Neural cell (in vitro differentiated cells): ENCODE data around the gene SDC1. TPM values are rescaled to one million over a fixed set of nuclear protein-coding genes. Genes with fewer than 3 reads are reported as not detected.

Experiments used
- H2AFZ ChIP-seq: fragments of 200-600, 300-800 bp; sonication (generic), shearing (Covaris generic); 2 replicates; pipeline ENCODE4 v1.6.0; 2014; ENCODE audit warnings: low read depth, mild to moderate bottlenecking, antibody characterized with exemption, low read length, moderate library complexity
- H3F3A ChIP-seq: fragments of 200-600 bp; shearing (Covaris generic); 2 replicates; pipeline ENCODE4 v1.6.1; 2016; ENCODE audit warnings: mild to moderate bottlenecking, moderate library complexity, mixed read lengths, antibody characterized with exemption, low read length; ENCODE audit not compliant: insufficient read depth, poor library complexity, severe bottlenecking
- H3K27ac ChIP-seq: fragments of 200-600, 300-800 bp; sonication (generic), shearing (Covaris generic); 2 replicates; pipeline ENCODE4 v1.5.1; 2014; ENCODE audit warnings: mild to moderate bottlenecking, low read length, moderate library complexity
- H3K27me3 ChIP-seq: fragments of 300-800, 200-600 bp; sonication (generic), shearing (Covaris generic); 2 replicates; pipeline ENCODE4 v1.6.0; 2014; ENCODE audit warnings: mild to moderate bottlenecking, low read depth, low read length, moderate library complexity; ENCODE audit not compliant: insufficient read depth
- H3K36me3 ChIP-seq: fragments of 300-800, 200-600 bp; sonication (generic), shearing (Covaris generic); 2 replicates; pipeline ENCODE4 v1.5.1; 2014; ENCODE audit warnings: mild to moderate bottlenecking, antibody characterized with exemption, low read length, moderate library complexity; ENCODE audit not compliant: insufficient read depth
- H3K4me2 ChIP-seq: fragments of 300-800, 200-600 bp; sonication (generic), shearing (Covaris generic); 2 replicates; pipeline ENCODE4 v1.6.0; 2014; ENCODE audit warnings: mild to moderate bottlenecking, low read length
- H3K4me3 ChIP-seq: fragments of 300-800, 200-600 bp; sonication (generic), shearing (Covaris generic); 2 replicates; pipeline ENCODE4 v1.5.1; 2014; ENCODE audit warnings: mild to moderate bottlenecking, low read length, moderate library complexity
- H3K79me2 ChIP-seq: fragments of 200-600 bp; shearing (Covaris generic); replicated peaks from 2 replicates; pipeline ENCODE4 v1.6.0; 2014; ENCODE audit warnings: mild to moderate bottlenecking, low read length, moderate library complexity; ENCODE audit not compliant: insufficient read depth
- H3K9ac ChIP-seq: fragments of 300-800, 200-600 bp; sonication (generic), shearing (Covaris generic); 2 replicates; pipeline ENCODE4 v1.6.1; 2016; ENCODE audit warnings: mild to moderate bottlenecking, low read length, mixed read lengths
- H3K9me2 ChIP-seq: fragments of 200-600 bp; shearing (Covaris generic); 2 replicates; pipeline ENCODE4 v1.6.1; 2016; ENCODE audit warnings: mild to moderate bottlenecking, low read length, mixed read lengths; ENCODE audit not compliant: insufficient read depth
- H3K9me3 ChIP-seq: fragments of 200-600, 300-800 bp; sonication (generic), shearing (Covaris generic); 2 replicates; pipeline ENCODE4 v1.6.1; 2016; ENCODE audit warnings: mild to moderate bottlenecking, mixed run types, low read length, moderate library complexity, mixed read lengths
- H4K20me1 ChIP-seq: fragments of 200-600 bp; shearing (Covaris generic); 2 replicates; pipeline ENCODE4 v1.6.1; 2016; ENCODE audit warnings: mild to moderate bottlenecking, mixed run types; ENCODE audit not compliant: insufficient read depth
- EP300 ChIP-seq: fragments of 450-650 bp; conservative IDR thresholded peaks from 2 replicates; pipeline ENCODE4 v1.6.1; 2014; ENCODE audit warnings: antibody characterized with exemption, mild to moderate bottlenecking, moderate library complexity; ENCODE audit not compliant: poor library complexity, severe bottlenecking
- EZH2 ChIP-seq: fragments of 200-600, 300-800 bp; shearing (Covaris generic), sonication (generic); IDR thresholded peaks from 2 replicates; pipeline ENCODE4 v1.6.1; 2014; ENCODE audit warnings: antibody characterized with exemption, low read length, borderline replicate concordance, mild to moderate bottlenecking; ENCODE audit not compliant: insufficient read depth, poor library complexity, severe bottlenecking
- MXI1 ChIP-seq: fragments of 450-650 bp; conservative IDR thresholded peaks from 2 replicates; pipeline ENCODE4 v1.6.1; 2014; ENCODE audit warnings: antibody characterized with exemption, mild to moderate bottlenecking; ENCODE audit not compliant: poor library complexity, severe bottlenecking
- POLR2AphosphoS5 ChIP-seq: IDR thresholded peaks from 2 replicates; pipeline ENCODE4 v1.6.1; 2012
- RAD21 ChIP-seq: fragments of 450-650 bp; conservative IDR thresholded peaks from 2 replicates; pipeline ENCODE4 v1.6.1; 2014; ENCODE audit warnings: antibody characterized with exemption, mild to moderate bottlenecking, moderate library complexity
- SMC3 ChIP-seq: fragments of 450-650 bp; conservative IDR thresholded peaks from 2 replicates; pipeline ENCODE4 v1.6.1; 2014; ENCODE audit warnings: antibody characterized with exemption, mild to moderate bottlenecking, moderate library complexity; ENCODE audit not compliant: poor library complexity
- TAF1 ChIP-seq: IDR thresholded peaks from 2 replicates; pipeline ENCODE4 v1.6.1; 2012; ENCODE audit warnings: low read depth
- polyA plus RNA-seq: library from polyadenylated mRNA; depleted of rRNA; stranded (reverse); fragments of >200 nt; gene quantifications from 2 replicates; pipeline ENCODE4 v1.2.3, GENCODE V29; 2014
- TF ChIP-seq, protein P1 (sequence below): IDR thresholded peaks from 2 replicates; pipeline ENCODE4 v1.6.1; 2012; ENCODE audit warnings: borderline replicate concordance
- TF ChIP-seq, protein P2 (sequence below): fragments of 450-650 bp; IDR thresholded peaks from 2 replicates; pipeline ENCODE4 v1.5.1; 2014; ENCODE audit warnings: antibody characterized with exemption, mild to moderate bottlenecking, moderate library complexity; ENCODE audit not compliant: poor library complexity, severe bottlenecking

The SDC1 gene
- polyA plus RNA-seq, 1 donor from 2014 or later: 14.9 TPM

DNA sequence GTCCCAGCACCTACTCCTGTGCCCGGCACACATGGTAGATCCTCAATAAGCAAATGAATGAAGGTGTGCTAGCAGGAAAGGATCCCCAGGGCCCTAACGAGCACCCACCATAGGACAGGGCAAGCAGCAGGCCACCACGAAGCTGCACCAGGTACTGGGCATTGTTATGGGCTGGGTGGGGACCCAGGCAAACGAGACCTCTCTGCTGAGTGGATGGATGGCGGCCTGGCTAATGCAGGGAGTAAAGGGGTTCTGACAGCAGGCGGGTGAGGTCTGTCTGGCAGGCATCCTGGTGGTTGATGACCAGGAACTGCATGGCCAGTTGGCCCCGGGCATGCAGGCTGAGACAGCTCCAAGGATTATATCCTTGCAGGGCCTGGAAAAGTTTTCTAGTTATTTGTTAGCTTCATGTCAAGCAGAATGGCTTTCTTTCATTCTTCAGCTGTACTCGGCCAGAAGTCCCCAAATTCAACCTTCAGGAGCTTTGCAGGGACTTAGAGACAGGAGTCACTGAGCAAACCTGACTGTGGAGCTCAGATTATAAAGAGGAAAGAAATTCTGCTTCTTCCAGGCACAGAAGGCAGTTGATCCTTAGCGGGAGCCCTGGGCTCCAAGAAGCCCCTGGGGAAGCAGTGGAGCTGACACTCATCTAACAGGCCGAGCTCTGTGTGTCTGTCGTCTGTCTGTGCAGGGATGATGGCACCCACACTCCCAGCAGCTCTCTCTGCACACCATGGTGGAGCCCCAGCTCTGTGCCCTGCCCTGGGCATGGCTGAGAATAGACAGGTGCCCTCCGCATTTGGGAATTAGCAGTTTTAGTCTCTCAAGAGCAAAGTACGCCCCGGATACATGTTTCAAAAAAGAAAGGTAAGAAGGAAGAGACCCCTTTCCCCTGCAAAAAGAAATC, 51.2 kb downstream of the SDC1 start:
- Histone ChIP-seq H3K27ac (no peak overlapping the region), H3K36me3 (no peaks in the 10 kb centered on the region)
- no peak for TF ChIP-seq TAF1
- TF ChIP-seq POLR2AphosphoS5: no peak
- no peak for TF ChIP-seq EP300
- TF ChIP-seq RAD21: no peak
- no peak for TF ChIP-seq SMC3
- TF ChIP-seq, protein P1, sequence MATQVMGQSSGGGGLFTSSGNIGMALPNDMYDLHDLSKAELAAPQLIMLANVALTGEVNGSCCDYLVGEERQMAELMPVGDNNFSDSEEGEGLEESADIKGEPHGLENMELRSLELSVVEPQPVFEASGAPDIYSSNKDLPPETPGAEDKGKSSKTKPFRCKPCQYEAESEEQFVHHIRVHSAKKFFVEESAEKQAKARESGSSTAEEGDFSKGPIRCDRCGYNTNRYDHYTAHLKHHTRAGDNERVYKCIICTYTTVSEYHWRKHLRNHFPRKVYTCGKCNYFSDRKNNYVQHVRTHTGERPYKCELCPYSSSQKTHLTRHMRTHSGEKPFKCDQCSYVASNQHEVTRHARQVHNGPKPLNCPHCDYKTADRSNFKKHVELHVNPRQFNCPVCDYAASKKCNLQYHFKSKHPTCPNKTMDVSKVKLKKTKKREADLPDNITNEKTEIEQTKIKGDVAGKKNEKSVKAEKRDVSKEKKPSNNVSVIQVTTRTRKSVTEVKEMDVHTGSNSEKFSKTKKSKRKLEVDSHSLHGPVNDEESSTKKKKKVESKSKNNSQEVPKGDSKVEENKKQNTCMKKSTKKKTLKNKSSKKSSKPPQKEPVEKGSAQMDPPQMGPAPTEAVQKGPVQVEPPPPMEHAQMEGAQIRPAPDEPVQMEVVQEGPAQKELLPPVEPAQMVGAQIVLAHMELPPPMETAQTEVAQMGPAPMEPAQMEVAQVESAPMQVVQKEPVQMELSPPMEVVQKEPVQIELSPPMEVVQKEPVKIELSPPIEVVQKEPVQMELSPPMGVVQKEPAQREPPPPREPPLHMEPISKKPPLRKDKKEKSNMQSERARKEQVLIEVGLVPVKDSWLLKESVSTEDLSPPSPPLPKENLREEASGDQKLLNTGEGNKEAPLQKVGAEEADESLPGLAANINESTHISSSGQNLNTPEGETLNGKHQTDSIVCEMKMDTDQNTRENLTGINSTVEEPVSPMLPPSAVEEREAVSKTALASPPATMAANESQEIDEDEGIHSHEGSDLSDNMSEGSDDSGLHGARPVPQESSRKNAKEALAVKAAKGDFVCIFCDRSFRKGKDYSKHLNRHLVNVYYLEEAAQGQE: no peak
- TF ChIP-seq, protein P2, sequence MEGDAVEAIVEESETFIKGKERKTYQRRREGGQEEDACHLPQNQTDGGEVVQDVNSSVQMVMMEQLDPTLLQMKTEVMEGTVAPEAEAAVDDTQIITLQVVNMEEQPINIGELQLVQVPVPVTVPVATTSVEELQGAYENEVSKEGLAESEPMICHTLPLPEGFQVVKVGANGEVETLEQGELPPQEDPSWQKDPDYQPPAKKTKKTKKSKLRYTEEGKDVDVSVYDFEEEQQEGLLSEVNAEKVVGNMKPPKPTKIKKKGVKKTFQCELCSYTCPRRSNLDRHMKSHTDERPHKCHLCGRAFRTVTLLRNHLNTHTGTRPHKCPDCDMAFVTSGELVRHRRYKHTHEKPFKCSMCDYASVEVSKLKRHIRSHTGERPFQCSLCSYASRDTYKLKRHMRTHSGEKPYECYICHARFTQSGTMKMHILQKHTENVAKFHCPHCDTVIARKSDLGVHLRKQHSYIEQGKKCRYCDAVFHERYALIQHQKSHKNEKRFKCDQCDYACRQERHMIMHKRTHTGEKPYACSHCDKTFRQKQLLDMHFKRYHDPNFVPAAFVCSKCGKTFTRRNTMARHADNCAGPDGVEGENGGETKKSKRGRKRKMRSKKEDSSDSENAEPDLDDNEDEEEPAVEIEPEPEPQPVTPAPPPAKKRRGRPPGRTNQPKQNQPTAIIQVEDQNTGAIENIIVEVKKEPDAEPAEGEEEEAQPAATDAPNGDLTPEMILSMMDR: no peak
- TF ChIP-seq EZH2: no peak
- no peak for TF ChIP-seq MXI1

DNA sequence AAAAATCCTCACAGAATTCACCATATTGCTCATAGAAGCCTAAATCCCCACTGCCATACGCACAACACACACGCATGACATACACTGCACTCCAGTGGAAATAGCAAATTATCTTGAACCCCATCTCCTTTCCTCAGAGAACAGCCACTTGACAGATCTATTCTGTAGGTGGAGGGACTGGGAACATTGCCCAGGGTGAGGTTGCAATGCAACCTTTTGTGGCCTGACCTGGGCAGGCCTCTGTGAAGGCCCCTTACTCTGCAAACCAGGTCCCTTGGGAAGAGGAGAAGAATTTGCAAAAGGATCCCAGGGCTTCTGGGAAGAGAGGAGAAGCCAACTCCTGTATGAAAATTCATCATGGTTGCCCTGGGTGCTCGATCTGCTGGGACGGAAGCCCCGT, 51.9 kb downstream of the SDC1 start:
- no peak overlapping the region for H2AFZ ChIP-seq
- no peaks in the 10 kb centered on the region for H4K20me1 ChIP-seq
- no peak overlapping the region for H3K27ac ChIP-seq
- H3K9me3 ChIP-seq: no peaks in the 10 kb centered on the region
- H3K27me3 ChIP-seq: no peaks in the 10 kb centered on the region
- H3K36me3 ChIP-seq: no peaks in the 10 kb centered on the region
- no peaks in the 10 kb centered on the region for H3K9me2 ChIP-seq
- no peak overlapping the region for H3K4me3 ChIP-seq
- H3F3A ChIP-seq: no peaks in the 10 kb centered on the region
- H3K9ac ChIP-seq: no peak overlapping the region
- no peak for TF ChIP-seq EP300
- TF ChIP-seq POLR2AphosphoS5: no peak
- no peak for TF ChIP-seq EZH2
- TF ChIP-seq SMC3: no peak
- TF ChIP-seq, protein P2: no peak
- no peak for TF ChIP-seq TAF1
- TF ChIP-seq RAD21: no peak
- no peak overlapping the region for H3K4me2 ChIP-seq
- no peaks in the 10 kb centered on the region for H3K79me2 ChIP-seq

More for the DNA sequence above, 51.2 kb downstream of the SDC1 start:
- no peaks in the 10 kb centered on the region for H3K9me2 ChIP-seq
- no peak overlapping the region for H3K4me2 ChIP-seq
- H3K27me3 ChIP-seq: no peaks in the 10 kb centered on the region
- no peak overlapping the region for H3K4me3 ChIP-seq
- no peaks in the 10 kb centered on the region for H3K79me2 ChIP-seq
- no peak overlapping the region for H2AFZ ChIP-seq
- H4K20me1 ChIP-seq: no peaks in the 10 kb centered on the region
- H3K9me3 ChIP-seq: no peaks in the 10 kb centered on the region
- H3F3A ChIP-seq: no peaks in the 10 kb centered on the region
- no peak overlapping the region for H3K9ac ChIP-seq
